ENCODE measurements around the gene KMO.

DNA sequence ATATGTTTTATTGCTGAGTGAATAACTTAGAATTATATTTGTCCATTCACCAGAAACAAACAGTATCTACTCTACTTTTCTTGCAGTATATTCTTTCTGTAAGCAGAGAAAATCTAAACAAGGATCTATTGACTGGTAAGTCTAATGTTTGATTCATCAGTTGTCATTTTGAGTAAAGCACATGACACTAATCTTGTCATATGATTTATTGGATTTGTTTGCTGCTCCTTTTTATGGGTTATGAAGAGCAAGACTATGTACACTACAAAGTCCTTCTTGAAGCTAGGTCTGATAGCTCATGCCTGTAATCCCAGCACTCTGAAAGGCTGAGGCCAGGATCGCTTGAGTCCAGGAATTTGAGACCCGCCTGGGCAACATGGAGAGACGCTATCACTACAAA, 23.3 kb downstream of the KMO start:
- TF ChIP-seq, protein P1, sequence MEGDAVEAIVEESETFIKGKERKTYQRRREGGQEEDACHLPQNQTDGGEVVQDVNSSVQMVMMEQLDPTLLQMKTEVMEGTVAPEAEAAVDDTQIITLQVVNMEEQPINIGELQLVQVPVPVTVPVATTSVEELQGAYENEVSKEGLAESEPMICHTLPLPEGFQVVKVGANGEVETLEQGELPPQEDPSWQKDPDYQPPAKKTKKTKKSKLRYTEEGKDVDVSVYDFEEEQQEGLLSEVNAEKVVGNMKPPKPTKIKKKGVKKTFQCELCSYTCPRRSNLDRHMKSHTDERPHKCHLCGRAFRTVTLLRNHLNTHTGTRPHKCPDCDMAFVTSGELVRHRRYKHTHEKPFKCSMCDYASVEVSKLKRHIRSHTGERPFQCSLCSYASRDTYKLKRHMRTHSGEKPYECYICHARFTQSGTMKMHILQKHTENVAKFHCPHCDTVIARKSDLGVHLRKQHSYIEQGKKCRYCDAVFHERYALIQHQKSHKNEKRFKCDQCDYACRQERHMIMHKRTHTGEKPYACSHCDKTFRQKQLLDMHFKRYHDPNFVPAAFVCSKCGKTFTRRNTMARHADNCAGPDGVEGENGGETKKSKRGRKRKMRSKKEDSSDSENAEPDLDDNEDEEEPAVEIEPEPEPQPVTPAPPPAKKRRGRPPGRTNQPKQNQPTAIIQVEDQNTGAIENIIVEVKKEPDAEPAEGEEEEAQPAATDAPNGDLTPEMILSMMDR (conservative IDR thresholded peaks at IDR 0.05; ENCODE audit: low read depth, low read length) = no peak
- no peak for TF ChIP-seq EZH2 (IDR thresholded peaks at IDR 0.05; ENCODE audit: low read length, unreplicated experiment)
- no peak for TF ChIP-seq EZH2phosphoT487 (IDR thresholded peaks at IDR 0.05; ENCODE audit: borderline replicate concordance, low read length)
